ENCODE measurements around the gene PRR36.

PRR36 gene

DNA sequence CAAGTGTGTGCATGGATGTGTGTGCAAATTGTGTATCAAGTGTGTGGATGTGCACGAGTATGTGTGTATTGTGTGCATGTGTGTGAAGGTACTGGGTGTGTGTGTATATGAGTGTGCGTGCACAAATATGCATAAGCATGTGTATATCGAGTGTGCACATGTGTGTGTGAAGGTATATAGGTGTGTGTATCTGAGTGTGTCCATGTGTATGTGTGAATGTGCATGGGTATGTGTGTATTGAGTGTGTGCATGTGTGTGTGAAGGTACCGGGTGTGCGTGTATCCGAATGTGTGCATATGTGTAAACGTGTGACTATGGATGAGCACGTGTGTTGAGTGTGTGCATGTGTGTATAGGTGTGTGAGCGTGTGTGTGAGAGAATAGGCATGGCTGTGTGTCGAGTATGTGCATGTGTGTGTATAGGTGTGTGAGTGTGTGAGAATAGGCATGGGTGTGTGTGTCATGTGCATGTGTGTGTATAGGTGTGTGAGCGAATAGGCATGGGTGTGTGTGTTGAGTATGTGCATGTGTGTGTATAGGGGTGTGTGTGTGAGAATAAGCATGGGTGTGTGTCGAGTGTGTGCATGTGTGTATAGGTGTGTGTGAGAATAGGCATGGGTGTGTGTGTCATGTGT, 31.4 kb downstream of the PRR36 start:
- no peak for DNase-seq

DNA sequence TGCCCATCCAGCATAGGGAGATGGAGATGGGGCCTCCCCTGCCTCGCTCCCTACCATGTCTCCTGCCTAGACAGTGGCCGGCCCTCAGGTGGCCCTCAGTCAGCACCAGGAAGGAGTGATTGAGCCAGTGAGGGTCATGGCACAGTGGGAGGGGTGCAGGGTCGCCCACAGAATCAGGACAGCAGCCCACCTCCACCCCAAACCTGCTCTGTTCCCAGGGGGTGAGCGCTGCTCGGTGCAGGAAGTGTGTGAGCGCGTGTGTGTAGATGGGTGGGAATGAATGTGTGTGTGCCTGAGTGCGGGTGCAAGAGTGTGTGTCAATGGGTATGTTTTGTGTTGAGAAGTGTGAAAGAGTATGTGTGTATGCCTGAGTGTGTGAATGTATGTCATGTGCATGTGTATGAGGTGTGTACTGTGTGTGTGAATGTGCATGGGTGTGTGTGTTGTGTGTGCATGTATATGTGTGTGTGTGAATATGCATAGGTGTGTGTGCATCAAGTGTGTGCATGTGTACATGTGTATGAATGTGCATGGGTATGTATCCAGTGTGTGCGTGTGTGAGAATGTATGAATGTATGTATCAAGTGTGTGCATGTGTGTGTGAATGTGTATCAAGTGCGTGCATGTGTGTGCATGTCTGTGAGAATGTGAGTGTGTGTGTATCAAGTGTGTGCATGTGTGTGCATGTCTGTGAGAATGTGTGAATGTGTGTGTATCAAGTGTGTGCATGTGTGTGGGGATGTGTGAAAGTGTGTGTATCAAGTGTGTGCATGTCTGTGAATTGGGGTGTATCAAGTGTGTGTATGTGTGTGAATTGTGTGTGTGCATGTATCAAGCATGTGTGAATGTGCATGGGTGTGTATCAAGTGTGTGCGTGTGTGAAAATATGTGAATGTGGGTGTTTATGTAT, 32.2 kb downstream of the PRR36 start:
- DNase-seq: no peak

DNA sequence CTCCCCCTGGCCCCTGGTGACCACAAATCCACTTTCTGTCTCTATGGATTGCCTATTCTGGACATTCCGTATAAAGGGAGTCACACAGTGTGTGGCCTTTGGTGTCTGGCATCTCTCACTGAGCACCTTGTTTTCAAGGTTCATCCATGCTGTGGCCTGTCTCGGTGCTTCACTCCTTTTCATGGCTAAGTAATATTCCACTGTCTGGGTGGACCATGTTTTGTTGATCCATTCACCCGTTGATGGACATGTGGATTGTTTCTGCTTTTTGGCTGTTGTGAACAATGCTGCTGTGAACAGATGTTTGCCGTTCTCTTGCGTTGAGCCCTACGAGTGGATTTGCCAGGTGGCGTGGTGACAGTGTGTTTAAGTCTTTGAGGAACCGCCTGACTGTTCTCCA, 33.6 kb downstream of the PRR36 start:
- no peak for DNase-seq

DNA sequence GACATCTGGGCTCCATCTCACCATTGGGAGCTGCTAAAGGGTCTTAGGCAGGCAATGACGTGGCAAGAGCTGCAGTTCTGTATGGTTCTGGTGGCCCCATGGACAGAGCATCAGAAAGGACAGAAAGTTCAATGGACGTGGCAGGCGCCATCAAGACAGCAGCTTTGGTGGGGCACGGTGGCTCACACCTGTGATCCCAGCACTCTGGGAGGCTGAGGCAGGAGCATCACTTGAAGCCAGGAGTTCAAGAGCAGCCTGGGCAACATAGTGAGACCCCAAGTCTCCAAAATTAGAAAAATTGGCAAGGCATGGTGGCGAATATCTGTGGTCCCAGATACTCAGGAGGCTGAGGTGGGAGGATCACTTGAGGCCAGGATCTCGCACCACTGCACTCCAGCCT, 34.7 kb downstream of the PRR36 start:
- no peak for DNase-seq

DNA sequence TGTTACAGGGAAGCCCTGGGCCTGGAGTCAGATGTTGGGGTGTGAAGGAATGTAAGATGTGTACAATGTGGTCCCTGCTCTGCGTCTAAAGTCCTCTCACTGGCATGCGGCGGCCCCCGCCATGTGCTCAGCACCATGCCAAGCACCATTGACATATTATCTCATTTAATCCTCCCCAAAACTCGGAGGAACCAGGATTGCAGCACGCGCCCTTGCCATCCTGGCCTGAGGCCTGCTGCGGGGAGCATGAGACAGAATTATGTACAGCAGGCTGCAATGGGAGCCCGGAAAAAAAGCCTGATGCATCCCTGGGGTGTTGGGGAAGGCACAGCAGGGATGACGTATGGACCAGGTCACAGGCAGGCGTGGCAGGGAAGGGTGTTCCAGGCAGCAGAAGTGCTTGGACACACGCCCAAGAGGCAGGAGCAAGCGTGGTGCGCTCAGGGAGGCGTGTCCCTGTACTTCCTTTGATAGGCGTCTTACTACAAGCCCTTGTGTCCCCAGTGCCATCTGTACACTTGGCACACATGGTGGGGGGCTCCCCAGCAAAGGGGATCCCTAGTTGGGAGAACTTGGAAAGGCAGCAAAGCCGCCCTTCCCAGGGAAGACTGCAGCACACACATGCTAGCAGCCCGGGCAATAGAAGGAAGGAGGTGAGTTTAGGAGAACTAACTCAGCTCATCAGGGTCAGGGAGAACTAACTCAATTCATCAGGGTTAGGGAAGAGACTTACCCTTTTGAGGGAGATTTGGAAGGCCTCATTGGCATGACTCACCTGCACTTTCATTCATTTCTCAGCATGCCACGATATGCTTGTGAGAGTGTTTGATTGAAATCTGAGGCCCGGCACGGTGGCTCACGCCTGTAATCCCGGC, 40.7 kb downstream of the PRR36 start:
- DNase-seq: no peak

DNA sequence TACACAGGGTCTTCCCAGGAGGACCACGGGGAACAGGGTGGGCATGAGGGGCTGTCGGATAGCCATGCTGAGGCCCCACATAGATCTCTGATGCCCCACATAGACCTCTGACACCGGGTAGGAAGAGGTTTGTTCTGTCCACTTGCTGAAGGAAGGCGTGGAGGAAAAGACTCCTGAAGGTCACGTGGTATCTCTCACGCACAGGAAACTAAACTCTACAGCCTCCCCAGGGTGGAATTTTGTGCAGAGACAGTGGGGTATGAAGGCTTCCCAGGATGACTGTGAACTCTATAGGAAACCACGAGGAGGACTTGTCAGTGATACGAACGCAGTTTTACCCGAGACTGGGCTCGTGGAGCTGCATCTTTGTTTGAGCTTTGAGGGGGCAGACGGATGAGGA, 41.4 kb downstream of the PRR36 start:
- DNase-seq: no peak

DNA sequence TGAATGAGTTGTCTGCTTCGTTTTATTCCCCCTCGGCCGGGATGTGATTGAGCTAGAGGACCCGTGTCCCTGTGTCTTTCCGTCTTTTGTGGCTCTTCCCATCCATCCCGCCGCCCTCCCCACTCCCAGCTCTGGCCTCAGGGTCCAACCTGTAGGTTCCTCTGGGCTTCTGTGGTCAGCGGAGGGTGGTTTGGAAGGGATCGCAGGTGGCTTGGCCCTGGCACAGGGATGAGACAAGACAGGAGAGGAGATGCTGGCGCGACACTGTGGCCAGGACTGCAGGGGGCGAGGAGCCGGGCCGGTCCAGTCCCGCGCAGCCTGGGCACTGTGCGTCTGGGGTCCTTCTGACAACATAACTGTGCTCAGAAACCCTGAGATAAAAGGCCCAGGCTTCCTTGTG, 42.2 kb downstream of the PRR36 start:
- DNase-seq: no peak

DNA sequence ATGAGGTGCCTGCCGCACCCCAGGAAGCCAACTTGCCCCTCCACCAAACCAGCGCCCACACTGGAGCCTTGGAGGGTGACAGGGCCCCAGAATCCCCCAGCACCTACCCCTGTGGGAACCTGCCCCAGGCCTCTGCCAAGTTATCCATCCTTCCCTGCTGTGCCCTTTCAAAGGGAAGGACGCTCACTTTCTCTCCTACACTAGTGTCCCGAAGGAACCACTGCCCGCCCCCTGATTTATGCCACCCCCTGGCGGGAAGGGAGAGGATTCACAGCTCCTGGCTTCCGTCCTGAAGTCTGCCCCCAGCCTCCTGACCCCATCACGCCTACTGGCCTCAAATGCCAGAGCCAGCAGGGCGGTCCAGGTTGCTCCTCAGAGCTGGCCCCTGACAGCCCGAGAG, 42.7 kb downstream of the PRR36 start:
- no peak for DNase-seq

DNA sequence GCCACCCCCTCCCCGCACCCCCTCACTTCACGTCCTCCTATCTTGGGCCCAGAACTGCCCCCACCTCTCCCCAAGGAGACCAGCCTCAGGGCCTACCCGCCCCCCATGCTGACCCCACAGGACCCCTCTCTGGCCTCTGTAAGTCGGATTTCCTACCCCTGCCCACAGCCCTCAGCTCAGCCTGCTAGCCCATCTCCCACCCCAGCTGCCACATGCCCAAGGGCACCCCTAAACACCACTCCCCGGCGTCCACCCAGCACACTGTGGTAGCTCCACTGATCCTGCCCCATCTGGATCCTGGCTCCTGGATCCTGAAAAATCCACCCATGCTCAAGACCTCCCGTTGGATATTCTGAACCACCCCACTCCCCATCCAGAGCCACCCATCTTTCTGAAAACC, 43.4 kb downstream of the PRR36 start:
- DNase-seq: no peak

DNA sequence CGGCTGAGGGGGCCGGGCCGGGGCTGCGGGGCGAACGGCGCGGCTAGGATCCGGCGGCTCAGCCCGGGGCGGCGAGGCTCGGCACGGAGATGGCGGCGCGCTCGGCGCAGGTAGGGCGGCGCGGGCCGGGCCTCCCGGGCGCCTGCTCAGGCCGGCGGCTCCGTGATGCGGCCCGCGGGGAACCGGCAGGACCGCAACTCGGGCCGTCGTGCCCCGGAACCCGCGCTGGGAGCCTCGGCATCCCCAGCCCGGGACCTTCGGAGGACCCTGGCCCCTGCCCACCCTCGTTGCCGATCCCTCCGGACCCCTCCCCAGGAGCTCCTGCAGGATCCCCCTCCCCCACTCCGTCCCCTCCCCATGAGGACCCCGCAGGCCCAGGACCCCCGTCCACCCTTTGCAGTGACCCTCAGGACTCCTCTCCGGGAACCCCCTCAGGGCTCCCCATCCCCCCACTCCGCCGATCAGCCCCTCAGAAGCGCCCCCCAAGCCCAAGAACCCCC, 43.9 kb downstream of the PRR36 start:
- no peak for DNase-seq

DNA sequence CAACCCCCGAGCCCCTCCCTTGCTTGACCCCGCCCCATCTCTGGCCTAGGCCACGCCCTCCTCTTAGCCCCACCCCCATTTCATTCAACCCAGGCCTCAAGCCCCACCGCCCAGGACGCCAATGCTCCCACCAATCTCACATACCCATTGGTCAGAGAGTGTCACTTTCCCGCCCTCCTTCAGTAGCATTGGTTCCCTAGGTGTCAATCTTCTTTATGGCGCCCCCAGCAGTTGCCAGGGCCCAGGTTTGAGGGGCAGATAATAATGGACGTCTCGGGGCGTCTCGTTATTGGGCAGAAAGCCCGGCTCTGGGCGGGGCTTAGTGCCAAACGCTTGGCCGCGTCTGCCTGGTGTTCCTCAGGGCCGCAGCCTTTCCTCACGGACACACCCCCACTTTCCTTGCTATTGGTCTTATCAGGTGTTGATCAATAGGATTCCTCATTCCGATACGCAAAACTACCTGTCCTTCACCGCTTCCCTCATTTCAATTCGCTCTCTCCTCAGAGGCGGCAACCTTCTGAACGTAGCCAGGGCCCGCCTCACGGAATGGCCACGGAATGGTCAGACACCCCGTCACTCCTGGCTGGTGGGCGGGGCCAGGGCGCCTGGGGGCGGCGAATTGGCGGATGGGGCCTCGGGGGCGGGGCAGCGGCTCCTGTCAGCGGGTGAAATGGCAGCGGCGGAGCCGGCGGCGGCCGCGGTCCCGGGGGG, 44.5 kb downstream of the PRR36 start, which contains the start of gene EVI5L:
TSS of gene EVI5L (plus strand) at position 658 of the 711 bp plus-strand sequence. CDS start 16,325 bp downstream, outside the sequence.
- peak; percentile 100 for DNase-seq

DNA sequence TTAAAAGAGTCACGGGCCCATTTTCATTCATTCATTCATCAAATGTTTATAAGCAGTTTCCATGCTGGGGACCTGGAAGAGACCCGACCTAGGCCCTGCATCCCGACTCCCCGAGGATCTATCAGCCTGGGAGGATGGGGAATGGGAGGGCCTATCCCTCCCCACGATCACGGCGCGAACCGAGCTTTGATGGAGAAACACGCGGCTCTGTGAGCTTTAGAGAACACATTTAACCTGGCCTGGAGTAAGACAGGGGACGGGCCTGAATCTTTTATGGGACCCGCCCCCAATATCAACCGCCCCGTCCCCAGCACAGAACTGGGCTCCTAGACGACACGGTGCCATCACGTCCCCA, 45.0 kb downstream of the PRR36 start:
- DNase-seq: no peak

DNA sequence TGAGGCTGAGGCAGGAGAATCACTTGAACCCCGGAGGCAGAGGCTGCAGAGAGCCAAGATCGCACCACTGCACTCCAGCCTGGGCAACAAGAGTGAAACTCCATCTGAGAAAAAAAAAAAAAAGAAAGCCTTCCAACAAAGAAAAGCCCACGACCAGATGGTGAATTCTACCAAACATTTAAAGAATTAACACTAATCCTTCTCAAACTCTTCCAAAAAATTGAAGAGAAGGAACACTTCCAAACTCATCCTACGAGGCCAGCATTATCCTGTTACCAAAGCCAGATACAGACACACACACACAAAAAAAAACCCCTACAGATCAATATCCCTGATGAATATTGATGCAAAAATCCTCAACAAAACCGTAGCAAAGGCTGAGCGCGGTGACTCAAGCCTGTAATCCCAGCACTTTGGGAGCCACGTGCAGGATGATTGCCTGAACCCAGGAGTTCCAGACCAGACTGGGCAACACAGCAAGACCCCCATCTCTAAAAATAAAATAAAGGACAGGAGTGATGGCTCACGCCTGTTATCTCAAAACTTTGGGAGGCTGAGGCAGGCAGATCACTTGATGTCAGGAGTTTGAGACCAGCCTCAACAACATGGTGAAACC, 50.4 kb downstream of the PRR36 start:
- no peak for DNase-seq

DNA sequence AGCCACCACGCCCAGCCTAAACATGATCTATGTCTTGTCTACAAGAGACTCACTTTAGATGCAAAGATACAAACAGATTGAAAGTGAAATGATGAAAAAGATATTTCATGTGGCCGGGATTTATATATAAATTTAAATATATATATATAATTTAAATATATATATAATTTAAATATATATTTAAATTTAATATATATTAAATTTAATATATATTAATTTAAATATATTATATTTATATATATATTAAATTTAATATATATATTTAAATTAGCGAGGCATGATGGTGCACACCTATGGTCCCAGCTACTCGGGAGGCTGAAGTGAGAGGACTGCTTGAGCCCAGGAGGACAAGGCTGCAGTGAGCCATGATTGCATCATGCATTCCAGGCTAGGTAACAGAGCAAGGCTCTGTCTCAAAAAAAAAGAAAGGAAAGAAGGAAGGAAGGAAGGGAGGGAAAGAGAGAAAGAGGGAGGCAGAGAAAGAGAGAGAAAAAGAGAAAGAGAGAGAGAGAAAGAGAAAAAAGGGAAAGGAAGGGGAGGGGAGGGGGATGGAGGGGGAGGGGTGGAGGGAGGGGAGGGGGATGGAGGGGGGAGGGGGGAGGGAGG, 51.2 kb downstream of the PRR36 start:
- no peak for DNase-seq

DNA sequence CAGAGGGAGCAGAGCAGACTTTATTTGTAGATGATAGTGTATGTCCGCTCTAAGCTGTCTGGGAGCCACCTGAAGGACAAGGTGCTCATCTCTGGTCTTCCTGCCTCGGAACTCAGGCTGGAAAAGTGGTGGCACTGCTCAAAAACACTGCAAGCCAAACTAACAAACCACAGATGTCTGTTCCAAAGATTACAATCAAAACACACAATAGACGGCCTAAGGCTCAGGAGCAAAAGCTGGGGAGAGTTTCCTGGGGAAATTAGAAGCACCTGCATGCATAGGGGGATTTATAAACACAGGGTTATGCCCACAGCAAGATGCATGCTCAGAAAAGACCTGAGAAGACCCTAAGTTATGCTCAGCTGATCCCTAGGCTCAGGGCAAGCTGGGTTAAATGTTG, 53.6 kb downstream of the PRR36 start:
- no peak for DNase-seq

DNA sequence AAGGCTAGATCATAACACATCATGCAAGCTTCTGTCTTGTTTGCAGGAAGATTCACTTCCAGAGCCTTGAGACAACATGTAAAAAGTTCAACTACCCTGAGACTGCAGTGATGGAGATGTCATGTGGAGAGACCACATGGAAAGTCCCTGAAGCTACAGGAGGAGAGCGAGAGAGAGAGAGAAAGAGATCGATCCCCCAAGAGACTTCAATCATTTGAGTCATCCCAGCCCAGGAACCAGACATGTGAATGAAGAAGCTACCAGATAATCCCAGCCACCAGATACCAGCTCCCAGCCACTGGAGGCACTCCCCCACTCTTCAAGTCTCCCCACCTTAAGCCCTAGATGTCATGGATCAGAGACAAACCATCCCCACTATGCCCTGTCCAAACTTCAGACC, 54.9 kb downstream of the PRR36 start:
- no peak for DNase-seq

DNA sequence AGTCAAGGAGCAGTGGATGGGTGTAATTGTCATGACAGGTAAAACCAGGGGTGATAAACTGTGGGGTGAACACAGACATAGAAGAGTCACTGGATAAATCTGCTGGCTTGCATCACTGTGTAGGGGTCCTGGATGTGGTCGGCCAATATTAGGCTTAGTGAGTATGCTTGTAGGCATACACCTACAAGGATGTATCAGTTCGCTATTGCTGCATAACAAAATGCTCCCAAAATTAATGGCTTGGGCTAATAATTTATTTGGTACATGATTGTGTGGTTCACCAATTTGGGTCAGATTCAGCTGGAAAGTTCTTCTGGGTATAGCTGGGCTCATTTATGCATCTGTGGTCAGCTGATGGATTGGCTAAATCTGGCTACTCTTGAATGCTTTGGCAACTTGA, 55.4 kb downstream of the PRR36 start:
- no peak for DNase-seq

Measured in DMS79 (cell line).